Stimulated activated CD4-positive, alpha-beta T cell treated with anti-CD3 and anti-CD28 coated beads, TNF-alpha, amount 100 ng/mL, for 4 hours (primary cell): ENCODE data around the gene GRIN1.
"Not testable (repeated sequence)": the region's sequence is repeated elsewhere in the genome, so short reads cannot be mapped to it uniquely, and the experiment has no call there.

Experiments
- DNase-seq, 3 experiments: peaks; one replicate each; pipeline ENCODE4 v3.0.0-alpha.2; 2020; ENCODE audit warnings: low read depth in 3 of 3

Gene GRIN1

DNA sequence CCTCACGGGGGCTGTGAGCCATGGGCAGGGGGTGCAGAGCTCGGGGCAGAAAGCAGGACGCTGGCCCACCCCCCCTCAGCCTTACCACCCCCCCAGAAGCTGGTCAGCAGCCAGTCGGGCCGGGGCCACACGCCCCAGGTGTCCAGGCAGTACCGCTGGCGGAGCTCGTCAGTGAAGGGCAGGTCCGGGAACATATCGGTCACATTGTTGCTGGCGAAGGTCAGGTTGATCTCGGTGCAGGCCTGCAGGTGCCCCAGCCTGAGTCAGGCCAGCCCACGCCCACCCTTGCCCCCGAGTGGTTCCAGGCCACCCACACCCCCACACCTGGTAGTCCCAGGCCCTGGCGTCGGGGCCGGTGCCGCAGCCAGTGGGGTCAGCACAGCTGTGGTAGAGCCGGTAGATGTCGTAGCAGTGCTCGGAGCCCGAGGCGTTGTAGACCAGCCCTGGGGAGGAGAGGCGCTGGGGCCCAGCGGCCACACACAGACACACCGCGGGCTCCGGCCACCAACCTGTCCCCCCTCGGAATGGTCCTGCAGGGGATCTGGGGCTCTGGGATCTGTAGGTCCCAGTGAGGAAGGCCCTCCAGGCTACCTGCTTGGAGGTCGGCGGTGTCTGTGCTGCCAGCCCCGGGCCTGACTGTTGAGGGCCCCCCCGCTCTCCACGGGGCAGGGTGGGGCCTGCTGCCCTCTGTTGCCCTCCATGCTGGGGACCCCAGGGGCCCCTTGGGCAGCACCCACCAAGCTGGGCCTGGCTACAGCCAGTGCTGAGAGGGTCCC lies 27.0 kb upstream of the GRIN1 start:
- DNase-seq: no peak

GRCh38 chr9:137112564-137113384 lies 26.2 kb upstream of the GRIN1 start:
- DNase-seq: no peak

GRCh38 chr9:137113385-137114159 lies 25.4 kb upstream of the GRIN1 start:
- no peak for DNase-seq

GRCh38 chr9:137114220-137114612 lies 24.7 kb upstream of the GRIN1 start:
- no peak for DNase-seq

GRCh38 chr9:137114613-137115393 lies 24.2 kb upstream of the GRIN1 start, which contains the start of gene DPP7:
DPP7 (minus strand) TSS chr9:137114733; CDS start chr9:137114713, 20 bp downstream.
- DNase-seq: peak; percentile 64 to 72 (median 66)

DNA sequence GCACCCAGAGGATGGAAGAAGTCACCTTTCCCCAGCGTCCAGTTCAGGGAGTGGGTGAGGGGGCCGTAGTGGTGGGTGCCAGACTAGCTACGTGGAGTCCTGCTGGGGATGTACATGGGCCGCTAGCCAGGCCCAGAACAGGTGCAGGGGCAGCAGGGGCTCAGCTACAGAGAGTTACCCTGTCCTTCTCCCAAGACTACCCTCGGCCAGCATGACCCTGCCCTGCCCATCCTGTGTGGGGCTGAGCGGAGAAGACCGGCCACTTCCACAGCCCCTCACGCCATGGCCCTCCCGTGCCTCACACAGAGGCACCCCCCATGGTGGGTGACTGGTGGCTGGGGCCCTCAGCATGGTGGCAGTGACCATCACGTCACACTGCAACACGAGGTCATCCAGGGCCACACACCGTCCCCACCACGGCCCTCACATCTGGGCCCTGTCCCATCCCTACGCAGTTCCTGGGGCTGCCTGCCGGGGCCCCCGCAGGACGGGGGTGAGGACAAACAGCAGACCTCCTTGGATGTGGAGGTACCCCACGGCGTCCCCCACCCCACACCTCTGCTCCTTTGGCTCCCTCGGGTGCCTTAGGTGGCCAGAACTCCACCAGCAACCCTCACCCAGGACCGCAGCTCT lies 23.4 kb upstream of the GRIN1 start:
- no peak for DNase-seq

- no peak for DNase-seq
Measured at GRCh38 chr9:137116027-137116507, 22.9 kb upstream of the GRIN1 start.

- DNase-seq: no peak
Measured at GRCh38 chr9:137116728-137117127, 22.2 kb upstream of the GRIN1 start.

- no peak for DNase-seq
Measured at GRCh38 chr9:137117269-137117731, 21.7 kb upstream of the GRIN1 start.

DNA sequence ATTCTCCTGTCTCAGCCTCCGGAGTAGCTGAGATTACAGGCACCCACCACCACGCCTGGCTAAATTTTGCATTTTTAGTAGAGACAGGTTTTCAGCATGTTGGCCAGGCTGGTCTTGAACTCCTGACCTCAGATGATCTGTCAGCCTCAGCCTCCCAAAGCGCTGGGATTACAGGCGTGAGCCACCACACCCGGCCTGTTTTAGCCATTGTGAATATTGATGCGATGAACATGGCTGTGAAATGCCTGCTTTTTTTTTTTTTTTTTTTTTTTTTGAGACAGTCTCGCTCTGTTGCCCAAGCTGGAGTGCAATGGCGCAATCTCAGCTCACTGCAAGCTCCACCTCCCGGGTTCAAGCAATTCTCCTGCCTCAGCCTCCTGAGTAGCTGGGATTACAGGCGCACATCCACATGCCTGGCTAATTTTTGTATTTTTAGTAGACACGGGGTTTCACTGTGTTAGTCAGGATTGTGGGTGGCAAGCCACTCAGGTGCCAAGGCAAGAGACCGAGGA lies 20.8 kb upstream of the GRIN1 start:
- not testable (repeated sequence) for DNase-seq

GRCh38 chr9:137121927-137122795 lies 16.8 kb upstream of the GRIN1 start:
- DNase-seq: not testable (repeated sequence)

DNA sequence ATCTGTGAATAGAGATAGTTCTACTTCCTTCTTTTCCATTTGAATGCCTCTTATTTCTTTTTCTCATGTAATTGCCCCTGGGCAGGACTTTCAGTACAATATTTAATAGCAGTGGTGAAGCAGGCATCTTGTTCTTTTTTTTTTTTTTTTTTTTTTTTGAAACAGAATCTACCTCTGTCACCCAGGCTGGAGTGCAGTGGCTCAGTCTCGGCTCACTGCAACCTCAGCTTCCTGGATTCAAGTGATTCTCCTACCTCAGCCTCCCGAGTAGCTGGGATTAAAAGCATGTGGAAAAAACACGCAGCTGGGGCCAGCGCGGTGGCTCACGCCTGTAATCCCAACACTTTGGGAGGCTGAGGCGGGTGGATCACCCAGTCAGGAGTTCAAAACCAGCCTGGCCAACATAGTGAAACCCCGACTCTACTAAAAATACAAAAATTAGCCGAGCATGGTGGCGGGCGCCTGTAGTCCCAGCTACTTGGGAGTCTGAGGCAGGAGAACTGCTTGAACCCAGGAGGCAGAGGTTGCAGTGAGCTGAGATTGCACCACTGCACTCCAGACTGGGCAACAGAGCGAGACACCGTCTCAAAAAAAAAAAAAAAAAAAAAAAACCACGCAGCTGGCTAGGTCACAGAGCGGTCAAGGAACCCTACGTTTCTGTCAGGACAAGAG lies 16.0 kb upstream of the GRIN1 start:
- DNase-seq: not testable (repeated sequence)

- no peak for DNase-seq
Measured at GRCh38 chr9:137123468-137123837, 15.5 kb upstream of the GRIN1 start.

GRCh38 chr9:137123952-137124462 lies 14.9 kb upstream of the GRIN1 start:
- not testable (repeated sequence) for DNase-seq

DNA sequence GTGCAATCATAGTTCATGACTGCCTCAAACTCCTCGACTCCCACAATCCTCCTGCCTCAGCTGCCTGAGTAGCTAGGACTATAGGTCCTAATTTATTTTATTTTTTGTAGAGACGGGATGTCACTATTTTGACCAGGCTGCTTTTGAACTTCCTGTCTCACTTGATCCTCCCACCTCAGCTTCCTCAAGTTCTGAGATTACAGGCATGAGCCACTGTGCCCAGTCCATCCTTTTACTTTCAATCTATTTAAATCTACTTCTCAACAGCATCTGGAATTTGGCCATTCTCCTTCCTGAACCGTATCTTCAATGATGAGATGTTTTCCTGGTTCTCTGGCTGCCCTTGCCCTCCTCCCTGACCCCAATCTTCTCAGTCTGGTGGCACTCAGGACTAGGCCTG lies 12.2 kb upstream of the GRIN1 start:
- DNase-seq: no peak

DNA sequence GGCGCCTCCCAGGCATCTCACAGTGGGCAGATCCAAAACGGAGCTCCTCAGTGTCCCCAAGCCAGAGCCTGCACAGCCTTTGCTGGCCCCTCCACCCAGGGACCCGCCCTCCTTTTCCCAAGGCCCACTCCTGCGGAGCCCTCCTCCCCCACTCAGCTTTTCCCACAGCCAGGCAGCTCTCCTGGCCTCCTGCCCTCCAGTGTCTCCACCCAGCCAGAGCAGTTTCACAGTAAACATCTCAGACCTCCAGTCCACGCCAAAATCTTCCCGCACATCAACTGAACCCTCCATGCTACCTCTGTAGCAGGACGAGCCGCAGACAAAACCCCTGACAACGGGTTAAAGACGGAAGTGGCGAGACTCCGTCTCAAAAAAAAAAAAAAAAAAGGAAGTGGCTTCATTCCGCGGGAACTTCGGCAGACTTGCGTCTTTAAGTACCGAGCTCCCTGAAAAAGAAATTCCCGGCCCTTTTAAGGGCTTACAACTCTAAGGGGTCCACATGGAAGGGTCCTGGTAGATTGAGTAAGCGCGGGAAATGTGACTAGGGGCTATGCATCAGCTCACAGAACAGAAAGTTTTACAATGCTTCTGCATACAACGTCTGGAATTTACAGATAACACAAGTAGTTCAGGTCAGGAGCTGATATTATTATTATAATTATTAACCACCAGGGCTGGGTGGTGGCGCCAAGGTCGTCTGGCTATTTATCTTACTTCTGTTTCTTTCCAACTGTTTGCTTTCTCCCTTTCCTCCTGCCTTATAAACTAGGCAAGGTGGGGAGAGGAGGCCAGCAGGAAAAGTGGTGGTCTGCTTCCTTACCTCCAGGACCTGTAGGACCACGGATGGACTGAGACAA lies 11.4 kb upstream of the GRIN1 start:
- DNase-seq: no peak

DNA sequence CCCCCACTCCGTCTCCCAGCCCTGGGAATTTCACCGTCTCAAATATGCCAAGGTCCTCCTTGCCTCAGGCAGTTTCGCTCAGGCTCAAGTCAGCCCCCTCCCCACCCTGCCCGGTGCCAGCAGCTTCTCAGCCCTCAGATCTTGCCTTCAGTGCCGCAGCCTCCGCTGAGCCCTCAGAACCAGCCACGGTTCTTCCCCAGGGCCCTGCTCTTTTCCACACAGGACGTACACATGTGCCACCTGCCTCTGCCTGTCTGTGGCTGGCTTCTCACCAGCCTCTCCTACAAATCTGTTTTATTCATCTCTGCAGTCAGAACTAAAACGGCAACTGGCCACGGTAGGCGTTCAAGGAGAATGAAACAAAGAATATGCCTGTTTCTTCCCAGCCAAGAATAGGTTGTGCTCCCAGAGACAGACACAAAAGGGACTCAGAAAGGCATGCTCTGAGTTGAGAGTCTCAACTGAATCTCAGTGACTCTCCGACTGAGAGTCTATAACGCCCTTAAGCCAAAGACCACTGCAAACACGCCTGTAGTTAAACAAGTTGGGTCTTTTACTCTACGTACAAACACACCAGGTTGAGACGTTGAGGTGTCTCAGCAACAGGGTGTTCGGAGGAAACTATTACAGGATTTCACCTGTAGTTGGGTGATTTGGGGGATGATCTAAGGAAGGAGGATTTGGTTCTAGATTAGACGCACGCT lies 10.6 kb upstream of the GRIN1 start:
- DNase-seq: no peak
